A549 (cell line): Measurements from ENCODE around the gene TMEM235.

Source experiments
- CTCF ChIP-seq: fragments of >200 bp; sonication (Bioruptor Twin); formaldehyde crosslinking; IDR thresholded peaks from 3 replicates; pipeline ENCODE4 v1.5.1; 2016
- MAX ChIP-seq: IDR thresholded peaks from 2 replicates; pipeline ENCODE4 v1.6.1; 2012
- POLR2A ChIP-seq: IDR thresholded peaks from 2 replicates; pipeline ENCODE4 v1.6.1; 2012; ENCODE audit warnings: mild to moderate bottlenecking, low read length
- RAD21 ChIP-seq, 2 experiments: fragments of >200 bp in 1 of 2; sonication (Bioruptor Twin) in 1 of 2; formaldehyde crosslinking in 1 of 2; IDR thresholded peaks in 1 of 2; conservative IDR thresholded peaks in 1 of 2; 2 replicates in 1 of 2; 3 replicates in 1 of 2; pipeline ENCODE4 v1.6.1; 2012 to 2018; ENCODE audit warnings: inconsistent platforms in 1 of 2
- SMC3 ChIP-seq: fragments of >200 bp; sonication (Bioruptor Twin); formaldehyde crosslinking; IDR thresholded peaks from 3 replicates; pipeline ENCODE4 v1.6.1; 2018; ENCODE audit warnings: inconsistent platforms
- ZSCAN20 ChIP-seq: fragments of 250-450 bp; sonication (Bioruptor Pico); IDR thresholded peaks from 2 replicates; pipeline ENCODE4 v1.8.0; 2022; ENCODE audit warnings: mild to moderate bottlenecking, moderate library complexity
- TF ChIP-seq, protein P1 (sequence below): fragments of 200-600 bp; sonication (generic); IDR thresholded peaks from 2 replicates; pipeline ENCODE4 v1.6.1; 2016; ENCODE audit warnings: antibody characterized with exemption, mild to moderate bottlenecking, moderate library complexity

DNA sequence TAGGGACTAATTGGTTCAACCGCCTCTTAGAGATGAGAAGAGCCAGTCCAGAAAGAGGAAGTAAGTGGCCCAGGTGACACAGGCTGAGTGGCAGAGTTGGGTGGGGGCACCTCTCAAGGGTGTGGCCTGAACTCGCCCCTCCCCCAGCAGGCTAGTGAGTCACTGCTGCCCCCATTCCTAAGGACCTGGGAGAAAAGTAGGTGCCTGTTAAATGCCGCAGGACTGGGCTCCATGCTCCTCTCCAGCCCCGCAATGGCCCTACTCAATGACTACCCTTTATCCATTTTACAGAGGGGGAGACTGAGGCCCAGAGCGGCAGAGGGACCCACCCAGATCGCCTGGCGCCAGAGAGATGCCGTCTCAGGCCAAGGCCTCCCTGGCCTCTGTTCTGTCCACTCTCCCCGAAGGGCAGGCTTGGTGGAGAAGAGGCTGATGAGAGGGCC, 8.1 kb downstream of the TMEM235 start:
- TF ChIP-seq CTCF (no peak), SMC3 (no peak), ZSCAN20 (no peak), RAD21 (conservative IDR thresholded peaks at IDR 0.05 in 1 of 2, IDR thresholded peaks at IDR 0.05 in 1 of 2) (no peak), POLR2A (no peak), MAX (no peak)
- TF ChIP-seq, protein P1, sequence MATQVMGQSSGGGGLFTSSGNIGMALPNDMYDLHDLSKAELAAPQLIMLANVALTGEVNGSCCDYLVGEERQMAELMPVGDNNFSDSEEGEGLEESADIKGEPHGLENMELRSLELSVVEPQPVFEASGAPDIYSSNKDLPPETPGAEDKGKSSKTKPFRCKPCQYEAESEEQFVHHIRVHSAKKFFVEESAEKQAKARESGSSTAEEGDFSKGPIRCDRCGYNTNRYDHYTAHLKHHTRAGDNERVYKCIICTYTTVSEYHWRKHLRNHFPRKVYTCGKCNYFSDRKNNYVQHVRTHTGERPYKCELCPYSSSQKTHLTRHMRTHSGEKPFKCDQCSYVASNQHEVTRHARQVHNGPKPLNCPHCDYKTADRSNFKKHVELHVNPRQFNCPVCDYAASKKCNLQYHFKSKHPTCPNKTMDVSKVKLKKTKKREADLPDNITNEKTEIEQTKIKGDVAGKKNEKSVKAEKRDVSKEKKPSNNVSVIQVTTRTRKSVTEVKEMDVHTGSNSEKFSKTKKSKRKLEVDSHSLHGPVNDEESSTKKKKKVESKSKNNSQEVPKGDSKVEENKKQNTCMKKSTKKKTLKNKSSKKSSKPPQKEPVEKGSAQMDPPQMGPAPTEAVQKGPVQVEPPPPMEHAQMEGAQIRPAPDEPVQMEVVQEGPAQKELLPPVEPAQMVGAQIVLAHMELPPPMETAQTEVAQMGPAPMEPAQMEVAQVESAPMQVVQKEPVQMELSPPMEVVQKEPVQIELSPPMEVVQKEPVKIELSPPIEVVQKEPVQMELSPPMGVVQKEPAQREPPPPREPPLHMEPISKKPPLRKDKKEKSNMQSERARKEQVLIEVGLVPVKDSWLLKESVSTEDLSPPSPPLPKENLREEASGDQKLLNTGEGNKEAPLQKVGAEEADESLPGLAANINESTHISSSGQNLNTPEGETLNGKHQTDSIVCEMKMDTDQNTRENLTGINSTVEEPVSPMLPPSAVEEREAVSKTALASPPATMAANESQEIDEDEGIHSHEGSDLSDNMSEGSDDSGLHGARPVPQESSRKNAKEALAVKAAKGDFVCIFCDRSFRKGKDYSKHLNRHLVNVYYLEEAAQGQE: no peak
